HepG2 (cell line): ENCODE results near the gene DMXL2. TPM values are rescaled to one million over a fixed set of nuclear protein-coding genes. Genes with fewer than 3 reads are reported as not detected.

Experiments
- BCL6 ChIP-seq: IDR thresholded peaks from 2 replicates; pipeline ENCODE4 v1.6.1; 2016; ENCODE audit warnings: missing genetic modification reagents, missing compliant biosample characterization
- BRD4 ChIP-seq: sonication (generic); formaldehyde crosslinking; IDR thresholded peaks from 2 replicates; pipeline ENCODE4 v1.4.0; 2020; ENCODE audit warnings: missing genetic modification reagents
- CEBPG ChIP-seq: IDR thresholded peaks from 2 replicates; pipeline ENCODE4 v1.6.1; 2016
- HMGA1 ChIP-seq: sonication (generic); formaldehyde crosslinking; conservative IDR thresholded peaks from 2 replicates; pipeline ENCODE4 v1.4.0; 2020; ENCODE audit warnings: missing genetic modification reagents
- IRX3 ChIP-seq: sonication (generic); formaldehyde crosslinking; IDR thresholded peaks from 2 replicates; pipeline ENCODE4 v1.8.1; 2023; ENCODE audit warnings: mild to moderate bottlenecking, low read depth, missing genetic modification reagents, borderline replicate concordance
- MEIS1 ChIP-seq: sonication (generic); formaldehyde crosslinking; IDR thresholded peaks from 2 replicates; pipeline ENCODE4 v1.9.0; 2021; ENCODE audit warnings: mild to moderate bottlenecking, missing genetic modification reagents, moderate library complexity, borderline replicate concordance
- MLXIP ChIP-seq: sonication (generic); formaldehyde crosslinking; IDR thresholded peaks from 2 replicates; pipeline ENCODE4 v1.9.0; 2021; ENCODE audit warnings: missing genetic modification reagents, borderline replicate concordance
- MZF1 ChIP-seq: sonication (generic); formaldehyde crosslinking; IDR thresholded peaks from 2 replicates; pipeline ENCODE4 v1.8.1; 2023; ENCODE audit warnings: mild to moderate bottlenecking, missing genetic modification reagents, borderline replicate concordance
- NFYB ChIP-seq: sonication (generic); formaldehyde crosslinking; IDR thresholded peaks from 2 replicates; pipeline ENCODE4 v1.4.0; 2020; ENCODE audit warnings: missing genetic modification reagents
- ONECUT2 ChIP-seq: sonication (generic); formaldehyde crosslinking; IDR thresholded peaks from 2 replicates; pipeline ENCODE4 v1.4.0; 2020; ENCODE audit warnings: missing genetic modification reagents
- PRPF4 ChIP-seq: fragments of 200-400 bp; formaldehyde crosslinking; IDR thresholded peaks from 2 replicates; pipeline ENCODE4 v1.6.1; 2016; ENCODE audit warnings: low read length, low read depth; ENCODE audit not compliant: poor library complexity, severe bottlenecking
- RFXAP ChIP-seq: sonication (generic); formaldehyde crosslinking; IDR thresholded peaks from 2 replicates; pipeline ENCODE4 v1.4.0; 2020; ENCODE audit warnings: missing genetic modification reagents, borderline replicate concordance
- SRSF1 ChIP-seq: fragments of 200-400 bp; formaldehyde crosslinking; optimal IDR thresholded peaks from 2 replicates; pipeline ENCODE3; 2017; ENCODE audit warnings: mild to moderate bottlenecking, low read depth, low read length, moderate library complexity
- SRY ChIP-seq: sonication (generic); formaldehyde crosslinking; IDR thresholded peaks from 2 replicates; pipeline ENCODE4 v1.8.0; 2022; ENCODE audit warnings: mild to moderate bottlenecking, missing genetic modification reagents
- ZBTB8A ChIP-seq: sonication (generic); formaldehyde crosslinking; IDR thresholded peaks from 2 replicates; pipeline ENCODE4 v1.4.0; 2020; ENCODE audit warnings: mild to moderate bottlenecking, low read depth, missing genetic modification reagents, borderline replicate concordance
- ZFX ChIP-seq: sonication (generic); formaldehyde crosslinking; IDR thresholded peaks from 2 replicates; pipeline ENCODE4 v1.4.0; 2020; ENCODE audit warnings: mild to moderate bottlenecking, low read depth, missing genetic modification reagents, moderate library complexity
- ZNF282 ChIP-seq: fragments of 450-650 bp; IDR thresholded peaks from 2 replicates; pipeline ENCODE4 v1.6.1; 2018; ENCODE audit not compliant: partially characterized antibody
- ZNF34 ChIP-seq: sonication (generic); formaldehyde crosslinking; IDR thresholded peaks from 2 replicates; pipeline ENCODE4 v1.4.0; 2020; ENCODE audit warnings: mild to moderate bottlenecking, missing genetic modification reagents, borderline replicate concordance
- ZNF441 ChIP-seq: sonication (generic); formaldehyde crosslinking; IDR thresholded peaks from 2 replicates; pipeline ENCODE4 v1.7.0; 2021; ENCODE audit warnings: missing genetic modification reagents, borderline replicate concordance
- ZNF496 ChIP-seq: sonication (generic); formaldehyde crosslinking; IDR thresholded peaks from 2 replicates; pipeline ENCODE4 v1.8.1; 2023; ENCODE audit warnings: mild to moderate bottlenecking, moderate library complexity, missing genetic modification reagents; ENCODE audit not compliant: insufficient replicate concordance
- ZNF766 ChIP-seq: sonication (generic); formaldehyde crosslinking; IDR thresholded peaks from 2 replicates; pipeline ENCODE4 v1.5.0; 2020; ENCODE audit warnings: missing genetic modification reagents, borderline replicate concordance
- ZNF768 ChIP-seq: sonication (generic); formaldehyde crosslinking; IDR thresholded peaks from 2 replicates; pipeline ENCODE4 v1.4.0; 2020; ENCODE audit warnings: missing genetic modification reagents
- ZSCAN31 ChIP-seq: sonication (generic); formaldehyde crosslinking; IDR thresholded peaks from 2 replicates; pipeline ENCODE4 v1.5.0; 2020; ENCODE audit warnings: low read depth, mild to moderate bottlenecking, missing genetic modification reagents
- ZSCAN9 ChIP-seq: IDR thresholded peaks from 2 replicates; pipeline ENCODE4 v1.6.1; 2016; ENCODE audit warnings: borderline replicate concordance
- ZZZ3 ChIP-seq: sonication (generic); formaldehyde crosslinking; IDR thresholded peaks from 2 replicates; pipeline ENCODE4 v1.4.0; 2020; ENCODE audit warnings: missing genetic modification reagents, mild to moderate bottlenecking, borderline replicate concordance
- polyA plus RNA-seq, 8 experiments: library from polyadenylated mRNA; depleted of rRNA in 3 of 8; stranded (reverse) in 7 of 8; unstranded in 1 of 8; fragments of >200 nt; fragmentation: Illumina TruSeq in 4 of 8; extraction: Trizol in 4 of 8; gene quantifications; 2 replicates each; pipeline versions ENCODE4 v1.2.1 to v1.2.3, GENCODE V29; 2011 to 2016; ENCODE audit warnings: low read depth in 4 of 8, missing spikeins in 1 of 8, mixed read lengths in 1 of 8; ENCODE audit not compliant: insufficient read depth in 1 of 8
- total RNA-seq, 5 experiments: library from RNA; depleted of rRNA; stranded (reverse); fragments of >200 nt; fragmentation: Illumina TruSeq; extraction: Trizol; gene quantifications; 2 replicates each; pipeline ENCODE4 v1.2.3, GENCODE V29; 2016; ENCODE audit warnings: low read depth in 1 of 5
- TF ChIP-seq, protein P1 (sequence below): sonication (generic); formaldehyde crosslinking; IDR thresholded peaks from 2 replicates; pipeline ENCODE4 v1.4.0; 2020; ENCODE audit warnings: missing genetic modification reagents
- TF ChIP-seq, protein P2 (sequence below): sonication (generic); formaldehyde crosslinking; IDR thresholded peaks from 2 replicates; pipeline ENCODE4 v1.4.0; 2020; ENCODE audit warnings: low read depth, mild to moderate bottlenecking, missing genetic modification reagents

The DMXL2 gene
- total and polyA plus RNA-seq, 2 of the 13 experiments (the other 11 are each of a cell fraction or from before 2014, with no cell fraction given) = 11.6 to 15.3 TPM

DNA sequence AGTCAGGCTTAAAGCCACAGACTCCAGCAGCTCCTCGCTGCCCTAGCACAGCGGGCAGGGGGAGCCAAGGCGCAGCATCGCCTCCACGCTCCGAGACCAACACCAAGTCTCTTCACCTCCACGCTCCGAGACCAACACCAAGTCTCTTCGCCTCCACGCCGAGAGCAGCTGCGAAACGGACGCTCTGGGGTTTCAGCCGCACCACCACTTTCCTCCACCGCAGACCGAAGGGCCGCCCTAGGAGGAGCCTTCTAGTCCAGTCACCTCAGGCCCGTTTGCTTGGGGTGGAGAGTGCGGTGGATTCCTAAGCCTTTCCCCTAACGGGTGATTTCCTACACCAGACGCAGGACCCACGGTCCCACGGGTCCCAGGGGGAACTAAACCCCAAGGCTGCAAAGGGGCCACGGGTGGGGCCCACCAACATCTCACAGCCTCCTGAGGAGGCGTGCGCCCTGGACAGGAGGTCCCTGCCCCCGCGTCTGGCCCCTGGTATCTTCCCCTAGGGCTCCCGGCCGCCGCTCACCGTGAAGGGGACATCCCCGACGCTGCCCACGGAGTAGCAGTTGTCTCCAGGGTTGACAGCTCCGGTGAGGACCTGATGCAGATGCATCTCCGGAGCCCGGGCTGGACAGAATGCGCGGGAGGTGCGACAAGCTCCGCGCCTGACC, 501 bp downstream of the DMXL2 start (continued):
- TF ChIP-seq, protein P1, sequence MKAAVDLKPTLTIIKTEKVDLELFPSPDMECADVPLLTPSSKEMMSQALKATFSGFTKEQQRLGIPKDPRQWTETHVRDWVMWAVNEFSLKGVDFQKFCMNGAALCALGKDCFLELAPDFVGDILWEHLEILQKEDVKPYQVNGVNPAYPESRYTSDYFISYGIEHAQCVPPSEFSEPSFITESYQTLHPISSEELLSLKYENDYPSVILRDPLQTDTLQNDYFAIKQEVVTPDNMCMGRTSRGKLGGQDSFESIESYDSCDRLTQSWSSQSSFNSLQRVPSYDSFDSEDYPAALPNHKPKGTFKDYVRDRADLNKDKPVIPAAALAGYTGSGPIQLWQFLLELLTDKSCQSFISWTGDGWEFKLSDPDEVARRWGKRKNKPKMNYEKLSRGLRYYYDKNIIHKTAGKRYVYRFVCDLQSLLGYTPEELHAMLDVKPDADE (CRISPR knock-in tag) = no peak
- TF ChIP-seq BCL6 (CRISPR knock-in tag) (no peak), ZZZ3 (CRISPR knock-in tag) (peak; percentile 15; the same call in 1 of the 2 replicates), RFXAP (CRISPR knock-in tag) (no peak), ZFX (CRISPR knock-in tag) (peak; percentile 55), ZNF496 (CRISPR knock-in tag) (no peak), ZNF441 (no peak), ZNF768 (CRISPR knock-in tag) (no peak), MLXIP (CRISPR knock-in tag) (no peak), ZNF34 (peak; percentile 90; the same call in 1 of the 2 replicates), IRX3 (CRISPR knock-in tag) (no peak), SRY (CRISPR knock-in tag) (no peak), MZF1 (CRISPR knock-in tag) (no peak), PRPF4 (no peak), NFYB (no peak), ZSCAN9 (CRISPR knock-in tag) (no peak), ZSCAN31 (CRISPR knock-in tag) (no peak; the same call in 1 of the 2 replicates), ZNF766 (CRISPR knock-in tag) (no peak), ZNF282 (no peak), SRSF1 (no peak), BRD4 (no peak), CEBPG (CRISPR knock-in tag) (no peak), HMGA1 (CRISPR knock-in tag) (no peak), ONECUT2 (CRISPR knock-in tag) (no peak), ZBTB8A (CRISPR knock-in tag) (no peak), MEIS1 (CRISPR knock-in tag) (peak; percentile 45; the same call in 1 of the 2 replicates)
- TF ChIP-seq, protein P2, sequence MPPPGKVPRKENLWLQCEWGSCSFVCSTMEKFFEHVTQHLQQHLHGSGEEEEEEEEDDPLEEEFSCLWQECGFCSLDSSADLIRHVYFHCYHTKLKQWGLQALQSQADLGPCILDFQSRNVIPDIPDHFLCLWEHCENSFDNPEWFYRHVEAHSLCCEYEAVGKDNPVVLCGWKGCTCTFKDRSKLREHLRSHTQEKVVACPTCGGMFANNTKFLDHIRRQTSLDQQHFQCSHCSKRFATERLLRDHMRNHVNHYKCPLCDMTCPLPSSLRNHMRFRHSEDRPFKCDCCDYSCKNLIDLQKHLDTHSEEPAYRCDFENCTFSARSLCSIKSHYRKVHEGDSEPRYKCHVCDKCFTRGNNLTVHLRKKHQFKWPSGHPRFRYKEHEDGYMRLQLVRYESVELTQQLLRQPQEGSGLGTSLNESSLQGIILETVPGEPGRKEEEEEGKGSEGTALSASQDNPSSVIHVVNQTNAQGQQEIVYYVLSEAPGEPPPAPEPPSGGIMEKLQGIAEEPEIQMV (CRISPR knock-in tag) = peak; percentile 44; the same call in 1 of the 2 replicates
